LNCaP clone FGC (cell line): Measurements from ENCODE around the gene EFCAB6.

Experiments used
- DNase-seq: peaks from one replicate; pipeline ENCODE4 v3.0.0-alpha.2; 2011; ENCODE audit warnings: low read depth
- H3K4me3 ChIP-seq: 2 replicates; pipeline ENCODE4 v1.5.1; 2011; ENCODE audit warnings: mild to moderate bottlenecking, low read depth, low read length, control low read depth
- TF ChIP-seq, protein P1 (sequence below): IDR thresholded peaks from 2 replicates; pipeline ENCODE4 v1.5.1; 2012; ENCODE audit warnings: mild to moderate bottlenecking; ENCODE audit not compliant: control insufficient read depth, insufficient read depth; ENCODE audit errors: extremely low read depth

Gene EFCAB6

DNA sequence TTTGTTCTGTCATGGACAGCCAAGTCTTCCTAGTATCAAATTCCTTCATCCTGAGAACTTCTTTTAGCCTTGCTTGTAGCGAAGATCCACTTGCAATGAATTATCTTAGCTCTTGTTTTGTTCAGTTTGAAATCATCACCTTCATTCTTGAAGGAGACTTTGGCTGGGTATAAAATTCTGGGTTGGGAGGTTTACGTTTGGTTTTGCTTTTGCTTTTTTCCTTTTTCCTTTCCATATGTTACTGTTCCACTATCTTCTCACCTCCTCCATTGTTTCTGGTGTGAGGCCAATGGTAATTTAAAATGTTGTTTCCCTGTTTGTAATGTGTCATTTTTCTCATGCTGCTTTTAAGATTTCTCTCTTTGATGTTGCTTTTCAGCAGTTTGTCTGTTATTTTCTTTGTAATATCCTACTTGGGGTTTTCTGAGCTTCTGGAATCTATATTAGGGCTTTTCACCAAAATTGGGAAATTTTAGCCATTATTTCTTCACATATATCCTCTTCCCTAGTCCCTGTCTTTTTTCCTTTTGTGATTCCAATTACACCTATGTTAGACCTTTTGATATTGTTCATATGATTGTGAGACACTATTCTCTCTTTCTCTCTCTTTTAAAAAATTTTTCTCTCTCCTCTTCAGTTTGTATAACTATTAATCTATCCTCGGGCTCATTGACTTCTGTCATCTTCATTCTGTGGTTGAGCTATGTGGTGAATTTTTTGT is 172.7 kb downstream of the EFCAB6 start:
- TF ChIP-seq, protein P1, sequence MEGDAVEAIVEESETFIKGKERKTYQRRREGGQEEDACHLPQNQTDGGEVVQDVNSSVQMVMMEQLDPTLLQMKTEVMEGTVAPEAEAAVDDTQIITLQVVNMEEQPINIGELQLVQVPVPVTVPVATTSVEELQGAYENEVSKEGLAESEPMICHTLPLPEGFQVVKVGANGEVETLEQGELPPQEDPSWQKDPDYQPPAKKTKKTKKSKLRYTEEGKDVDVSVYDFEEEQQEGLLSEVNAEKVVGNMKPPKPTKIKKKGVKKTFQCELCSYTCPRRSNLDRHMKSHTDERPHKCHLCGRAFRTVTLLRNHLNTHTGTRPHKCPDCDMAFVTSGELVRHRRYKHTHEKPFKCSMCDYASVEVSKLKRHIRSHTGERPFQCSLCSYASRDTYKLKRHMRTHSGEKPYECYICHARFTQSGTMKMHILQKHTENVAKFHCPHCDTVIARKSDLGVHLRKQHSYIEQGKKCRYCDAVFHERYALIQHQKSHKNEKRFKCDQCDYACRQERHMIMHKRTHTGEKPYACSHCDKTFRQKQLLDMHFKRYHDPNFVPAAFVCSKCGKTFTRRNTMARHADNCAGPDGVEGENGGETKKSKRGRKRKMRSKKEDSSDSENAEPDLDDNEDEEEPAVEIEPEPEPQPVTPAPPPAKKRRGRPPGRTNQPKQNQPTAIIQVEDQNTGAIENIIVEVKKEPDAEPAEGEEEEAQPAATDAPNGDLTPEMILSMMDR, result no peak
- no peak overlapping the region for H3K4me3 ChIP-seq
- DNase-seq, result no peak

DNA sequence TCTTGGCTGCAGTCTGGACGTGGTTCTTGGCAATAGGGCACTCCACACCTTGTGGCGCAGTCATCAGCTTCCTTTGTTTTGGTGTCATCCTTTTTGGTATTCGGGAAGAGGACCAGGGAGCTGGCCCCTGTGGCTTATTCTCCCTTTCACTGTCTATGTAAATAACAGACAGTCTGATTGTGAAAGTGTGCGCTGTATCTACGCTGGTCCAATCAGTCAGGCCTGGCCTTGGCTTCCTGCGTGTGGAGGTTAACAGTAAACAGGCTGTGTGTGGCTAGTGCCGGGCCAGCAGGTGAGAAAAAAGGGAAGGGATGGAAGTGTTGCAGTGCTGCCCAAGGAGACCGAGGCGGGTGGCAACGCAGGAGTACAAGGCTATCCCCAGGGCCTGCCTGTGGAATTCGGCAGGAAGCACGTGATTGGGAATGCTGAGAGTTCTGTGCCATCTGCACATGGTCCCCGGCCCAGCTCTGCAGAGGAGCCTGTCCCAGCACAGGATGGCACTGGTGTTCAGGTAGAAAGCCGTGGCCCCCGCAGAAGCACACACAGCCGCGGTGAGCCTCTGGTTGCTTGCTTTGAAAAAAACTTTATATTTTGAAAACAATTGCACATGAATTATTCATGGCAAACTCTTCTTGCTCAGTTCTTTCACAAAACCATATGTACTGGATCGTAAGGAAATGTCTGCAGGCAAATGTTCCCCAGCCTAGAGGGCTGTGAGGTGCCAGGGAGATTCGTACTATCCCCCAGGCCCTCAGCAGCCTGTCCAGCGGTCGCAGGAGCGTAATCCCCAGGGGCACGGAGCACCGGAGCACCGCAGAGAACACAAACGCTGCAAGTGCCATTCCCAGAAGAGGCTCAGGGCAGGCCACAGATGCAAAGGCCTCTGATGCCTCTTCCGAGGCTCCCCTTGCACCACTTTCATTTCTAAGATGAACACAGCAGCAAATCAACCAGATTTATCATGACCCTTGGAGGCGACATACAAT is 174.5 kb downstream of the EFCAB6 start:
- TF ChIP-seq, protein P1, result no peak

DNA sequence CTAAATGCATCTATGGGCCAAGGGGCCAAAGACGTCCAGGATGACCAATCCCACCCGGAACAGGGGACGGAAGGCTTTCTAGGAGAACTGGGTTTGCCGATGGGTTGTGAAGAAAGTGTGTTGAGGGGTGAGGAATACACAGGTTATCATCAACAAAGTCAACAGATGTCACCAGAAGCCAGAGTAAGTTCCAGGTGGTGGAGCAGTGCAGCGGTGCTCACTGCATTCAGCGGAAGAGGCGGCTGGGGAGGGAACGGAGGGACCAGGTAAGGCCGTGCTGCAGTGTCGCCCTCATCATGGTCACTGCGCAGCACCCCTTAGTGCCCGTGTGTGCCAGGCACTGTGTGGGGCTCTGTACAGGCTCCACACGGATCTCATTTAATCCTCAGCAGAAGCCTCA is 176.0 kb downstream of the EFCAB6 start:
- TF ChIP-seq, protein P1, result peak; percentile 27
- DNase-seq, result no peak
- no peak overlapping the region for H3K4me3 ChIP-seq

More for the DNA sequence above, 174.5 kb downstream of the EFCAB6 start:
- H3K4me3 ChIP-seq, result no peak overlapping the region
- no peak for DNase-seq

DNA sequence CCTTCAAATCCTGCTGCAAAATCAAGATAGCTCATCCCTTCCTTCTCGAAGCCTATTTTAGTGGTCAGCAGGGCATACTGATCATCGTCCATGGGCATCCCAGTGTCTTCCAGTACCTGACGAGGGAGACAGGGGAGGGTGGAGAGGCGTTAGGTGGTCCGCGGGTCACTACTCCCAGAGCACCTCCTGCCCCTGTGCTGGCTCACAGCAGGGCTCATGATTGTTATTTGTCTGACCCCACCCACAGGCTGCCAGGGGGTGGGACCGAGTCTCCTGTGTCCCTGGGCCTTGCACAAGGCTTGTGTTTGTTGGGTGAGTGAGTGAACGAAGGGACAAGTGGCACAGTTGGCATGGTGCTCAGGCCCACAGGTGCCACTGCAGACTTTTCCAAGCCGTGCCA is 177.0 kb downstream of the EFCAB6 start:
- TF ChIP-seq, protein P1, result no peak
- no peak for DNase-seq
- no peak overlapping the region for H3K4me3 ChIP-seq

DNA sequence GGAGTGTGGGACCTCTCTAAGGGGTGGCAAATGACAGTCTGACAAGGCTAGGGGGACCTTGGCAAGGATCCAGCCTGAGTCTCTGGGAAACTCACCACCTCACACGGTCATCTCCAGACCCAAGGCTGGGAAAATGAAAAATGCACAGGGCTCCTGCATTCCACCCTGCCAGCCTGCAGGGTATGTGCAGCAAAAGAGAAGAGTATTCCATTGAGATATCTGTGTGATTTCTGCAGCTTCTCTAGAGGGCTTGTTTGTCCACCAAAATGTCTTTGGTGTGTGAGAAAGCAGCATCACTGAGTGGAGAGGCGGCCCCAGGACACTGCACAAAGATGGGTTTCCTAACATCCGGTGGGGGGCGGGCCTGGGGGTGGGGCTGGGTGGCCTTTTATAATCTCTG is 177.8 kb downstream of the EFCAB6 start:
- TF ChIP-seq, protein P1, result no peak
- DNase-seq, result no peak
- H3K4me3 ChIP-seq, result no peak overlapping the region

DNA sequence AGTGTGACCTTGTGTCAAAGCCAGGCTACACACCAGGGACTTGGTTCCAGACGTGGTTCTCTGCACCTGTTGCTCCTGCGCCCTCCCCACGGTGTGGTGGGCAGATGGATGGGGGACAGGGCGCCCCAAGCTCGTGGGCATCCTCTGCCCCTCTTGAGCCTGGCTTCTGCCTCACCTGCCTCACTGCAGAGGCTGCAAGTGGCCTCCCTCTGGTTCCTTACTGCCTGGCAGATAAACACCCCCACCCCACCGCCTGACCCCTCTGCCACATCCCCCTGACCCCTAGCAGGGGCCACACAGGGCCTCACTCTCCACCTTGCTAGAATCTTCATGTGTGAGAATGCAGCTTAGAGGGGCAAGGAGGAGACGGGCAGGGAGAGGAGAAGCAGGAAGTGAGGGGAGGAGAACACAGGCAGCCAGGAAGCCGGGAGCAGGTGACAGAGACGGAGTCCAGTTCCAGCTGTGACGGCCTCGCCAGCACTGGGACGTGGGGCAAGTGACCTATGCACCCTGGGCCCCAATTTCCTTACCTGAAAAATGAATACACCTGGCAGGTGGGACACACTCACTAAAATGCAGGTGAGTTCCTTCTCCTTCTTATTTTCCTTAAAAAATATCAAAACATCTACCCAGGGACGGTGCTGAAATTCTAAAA is 178.3 kb downstream of the EFCAB6 start:
- TF ChIP-seq, protein P1, result no peak
- DNase-seq, result no peak
- no peak overlapping the region for H3K4me3 ChIP-seq
